Activated gamma-delta T cell (primary cell): ENCODE measurements around the gene ACAT2.
"Not testable (repeated sequence)": the region's sequence is repeated elsewhere in the genome, so short reads cannot be mapped to it uniquely, and the experiment has no call there.

ENCODE experiments used
- DNase-seq: peaks from one replicate; lab custom pipeline; 2025; lab: John Stamatoyannopoulos, UW

The ACAT2 gene

DNA sequence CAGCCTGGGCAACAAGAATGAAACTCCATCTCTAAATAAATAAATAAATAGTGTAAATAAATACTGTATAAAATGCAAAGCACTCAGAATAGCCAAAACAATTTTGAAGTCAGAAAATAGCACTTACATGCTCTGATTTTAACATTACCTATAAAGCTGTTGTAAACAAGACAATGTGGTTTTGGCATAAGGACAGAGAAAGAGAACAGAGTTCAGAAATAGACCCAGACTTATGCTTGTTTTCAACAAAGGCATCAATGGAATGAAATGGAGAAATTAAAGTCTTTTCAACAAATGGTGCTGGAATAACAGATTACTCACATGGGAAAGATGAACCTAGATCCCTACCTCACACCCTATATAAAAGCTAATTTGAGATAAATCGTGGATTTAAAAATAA, 10.4 kb downstream of the ACAT2 start:
- no peak for DNase-seq

DNA sequence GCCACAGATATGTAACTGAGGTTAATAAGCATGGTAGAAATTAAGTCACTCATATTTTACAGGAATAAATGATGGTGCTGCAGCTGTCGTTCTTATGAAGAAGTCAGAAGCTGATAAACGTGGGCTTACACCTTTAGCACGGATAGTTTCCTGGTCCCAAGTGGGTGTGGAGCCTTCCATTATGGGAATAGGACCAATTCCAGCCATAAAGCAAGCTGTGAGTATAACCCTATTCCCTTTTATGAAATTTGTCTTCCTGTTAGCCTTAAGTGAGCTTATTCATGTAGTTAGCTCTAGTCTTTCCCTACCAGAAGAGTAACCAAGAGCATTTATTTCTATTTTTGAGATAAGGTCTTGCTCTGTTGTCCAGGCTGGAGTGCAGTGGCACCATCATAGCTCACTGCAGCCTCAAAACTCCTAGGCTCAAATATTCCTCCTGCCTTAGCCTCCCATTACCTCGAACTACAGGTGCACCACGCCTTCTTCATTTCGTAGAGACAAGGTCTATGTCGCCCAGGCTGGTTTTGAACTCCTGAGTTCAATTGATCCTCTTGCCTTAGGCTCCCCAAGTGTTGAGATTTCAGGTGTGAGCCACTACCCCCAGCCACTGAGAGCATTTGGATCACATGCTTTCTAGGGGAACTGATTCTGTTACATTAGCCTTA, 15.5 kb downstream of the ACAT2 start:
- no peak for DNase-seq

DNA sequence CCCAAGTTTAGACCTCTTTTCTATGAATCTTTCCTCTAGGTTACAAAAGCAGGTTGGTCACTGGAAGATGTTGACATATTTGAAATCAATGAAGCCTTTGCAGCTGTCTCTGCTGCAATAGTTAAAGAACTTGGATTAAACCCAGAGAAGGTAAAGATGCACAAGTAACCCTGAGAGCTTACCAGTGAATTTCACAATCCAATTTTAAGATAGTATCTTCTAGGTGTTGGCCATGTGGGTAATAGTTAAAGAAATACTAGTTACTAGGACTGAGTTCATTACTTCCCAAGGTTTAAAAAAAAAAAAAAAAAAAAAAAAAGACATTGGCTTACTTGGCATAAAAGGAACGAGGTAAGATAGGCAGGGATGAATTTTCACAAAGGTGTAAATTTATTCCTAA, 16.3 kb downstream of the ACAT2 start:
- no peak for DNase-seq

DNA sequence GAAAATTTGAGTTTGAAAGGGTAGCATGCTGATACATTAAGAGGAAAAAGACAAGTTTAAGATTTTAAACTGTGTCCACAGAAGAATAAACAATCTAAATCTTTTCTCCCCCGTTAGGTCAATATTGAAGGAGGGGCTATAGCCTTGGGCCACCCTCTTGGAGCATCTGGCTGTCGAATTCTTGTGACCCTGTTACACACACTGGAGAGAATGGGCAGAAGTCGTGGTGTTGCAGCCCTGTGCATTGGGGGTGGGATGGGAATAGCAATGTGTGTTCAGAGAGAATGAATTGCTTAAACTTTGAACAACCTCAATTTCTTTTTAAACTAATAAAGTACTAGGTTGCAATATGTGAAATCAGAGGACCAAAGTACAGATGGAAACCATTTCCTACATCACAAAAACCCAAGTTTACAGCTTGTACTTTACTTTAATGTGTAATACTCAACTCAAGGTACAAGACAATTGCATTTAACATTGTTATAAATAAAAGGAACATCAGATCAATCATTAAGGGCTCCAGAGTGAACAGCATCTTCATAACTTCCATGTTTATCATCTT, 16.8 kb downstream of the ACAT2 start:
- no peak for DNase-seq

DNA sequence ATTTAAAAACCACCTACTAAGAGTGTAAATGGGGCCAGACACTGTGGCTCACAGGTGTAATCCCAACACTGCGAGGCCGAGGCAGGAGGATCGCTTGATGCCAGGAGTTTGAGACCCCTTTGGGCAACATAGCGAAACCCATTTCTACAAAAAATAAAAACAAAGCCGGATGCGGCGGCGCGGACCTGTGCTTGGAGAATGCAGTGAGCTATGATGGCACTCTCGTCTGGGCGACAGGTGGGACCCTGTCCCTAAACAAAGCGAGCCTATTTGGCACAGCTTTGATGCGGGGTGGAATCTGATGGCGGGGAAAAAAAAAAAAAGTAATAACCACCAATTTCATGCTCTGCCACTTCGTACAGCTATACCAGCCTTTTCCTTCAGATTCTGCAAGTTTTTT, 26.4 kb downstream of the ACAT2 start:
- DNase-seq, result no peak

DNA sequence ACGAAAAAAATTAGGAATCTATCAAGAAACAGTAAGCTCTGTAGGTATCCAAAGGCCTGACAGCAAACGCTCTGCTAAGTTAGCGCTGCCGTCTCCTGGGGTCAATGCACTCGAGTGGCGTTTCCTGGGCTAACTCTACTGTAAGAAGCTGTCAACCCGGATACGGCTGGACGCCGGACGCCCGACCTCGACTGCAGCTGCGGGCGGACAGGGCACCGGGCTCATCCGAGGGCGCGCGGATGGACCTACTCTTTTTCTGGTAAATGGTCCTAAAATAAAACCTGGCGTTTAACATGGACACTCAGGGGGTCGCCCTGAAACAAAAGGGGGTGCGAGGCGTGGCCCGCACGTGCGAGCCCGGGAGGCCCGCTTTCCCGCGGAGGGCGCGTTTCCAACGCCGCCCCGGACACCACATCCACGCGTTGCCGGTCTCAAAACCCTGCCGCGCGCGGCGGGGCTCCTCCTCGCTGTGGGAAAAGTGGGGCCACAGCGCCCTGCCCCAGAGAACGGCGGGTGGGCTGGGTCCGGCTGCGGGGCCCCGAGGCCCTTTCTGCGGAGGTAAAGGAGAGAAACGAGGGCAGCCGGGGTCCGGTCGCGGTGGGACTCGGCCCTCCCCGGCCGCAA, 27.0 kb downstream of the ACAT2 start:
- peak; percentile 35 for DNase-seq

DNA sequence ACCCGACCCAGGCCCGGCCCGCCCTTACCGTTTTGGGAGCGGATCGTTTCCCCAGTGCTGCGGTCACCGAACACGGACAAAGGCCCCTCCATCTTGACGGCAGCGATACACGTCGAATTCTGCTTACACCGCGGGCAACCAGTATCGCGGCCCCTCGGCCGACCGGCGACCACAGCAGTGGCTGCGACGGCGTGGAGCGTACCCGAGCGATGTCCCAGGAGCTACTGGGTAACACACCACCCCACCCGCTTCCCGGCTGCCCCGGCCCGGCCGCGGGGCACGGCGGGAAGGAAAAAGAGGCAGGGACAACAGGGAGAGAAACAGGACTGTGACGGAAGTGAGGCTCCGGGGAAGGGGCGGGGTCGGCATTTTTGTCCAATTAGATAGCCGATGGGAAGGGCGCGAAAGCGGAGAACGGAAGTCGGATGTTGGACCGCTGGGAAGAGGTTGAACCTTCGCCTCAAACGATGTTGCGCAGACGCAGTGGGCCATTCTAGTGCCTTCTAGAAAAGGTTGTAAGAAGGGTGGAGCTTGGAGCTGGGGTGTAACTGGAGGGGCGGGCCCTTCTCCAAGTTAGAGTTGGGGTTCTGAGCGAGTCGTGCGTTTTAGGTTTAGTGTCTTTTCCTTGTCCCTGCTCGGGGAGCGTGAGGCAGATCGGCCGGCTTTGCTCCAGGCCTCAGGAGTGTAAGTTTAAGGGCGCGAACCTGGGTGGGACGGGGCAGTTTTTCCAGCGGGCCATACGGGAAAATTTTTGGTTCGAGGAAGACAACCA, 27.7 kb downstream of the ACAT2 start, which contains the start of gene TCP1:
TSS of gene TCP1 (minus strand) at position 226 of the 772 bp plus-strand sequence. CDS start at position 92, 134 bp downstream.
- DNase-seq, result peak; percentile 81

DNA sequence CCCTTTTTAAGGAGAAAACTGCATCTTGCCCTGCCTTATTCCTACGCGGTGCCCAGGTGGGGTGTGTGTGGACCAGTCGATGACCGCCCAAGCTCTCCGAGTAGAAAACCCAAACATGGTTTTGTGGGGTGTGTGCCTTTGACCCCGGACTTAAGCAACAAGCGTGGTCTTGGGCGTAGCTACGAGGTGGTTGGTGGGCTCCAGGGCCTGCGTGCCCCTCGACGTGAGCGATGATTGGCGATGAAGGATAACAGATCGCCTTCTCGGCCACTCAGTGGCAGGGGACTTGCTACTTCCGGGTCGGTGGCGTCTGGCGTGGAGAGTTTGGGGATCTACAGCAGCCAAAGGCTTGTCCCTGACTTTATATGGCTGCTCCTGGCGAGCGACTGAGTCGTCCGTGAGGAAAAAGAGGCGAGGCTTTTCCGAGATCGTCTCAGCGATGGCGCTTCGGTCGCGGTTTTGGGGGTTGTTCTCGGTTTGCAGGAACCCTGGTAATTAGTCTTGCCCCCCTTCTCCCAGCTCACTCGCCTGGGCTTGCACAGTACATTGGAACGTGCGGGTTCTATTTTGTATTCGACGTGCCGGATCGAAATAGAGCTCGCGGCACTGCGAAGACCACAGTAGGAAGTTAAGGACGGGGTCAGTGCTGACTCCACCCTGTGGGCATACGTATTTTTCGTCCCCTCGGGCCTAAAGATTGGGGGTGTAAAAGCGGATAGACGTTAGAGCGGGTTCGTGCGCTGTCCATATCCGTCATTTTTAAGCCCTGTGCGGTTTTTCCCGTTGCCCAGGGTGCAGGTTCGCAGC, 28.5 kb downstream of the ACAT2 start, which contains the start of gene MRPL18:
TSS of gene MRPL18 (plus strand) at position 319 of the 807 bp plus-strand sequence. CDS start at position 440, 121 bp downstream.
- peak; percentile 62 for DNase-seq

DNA sequence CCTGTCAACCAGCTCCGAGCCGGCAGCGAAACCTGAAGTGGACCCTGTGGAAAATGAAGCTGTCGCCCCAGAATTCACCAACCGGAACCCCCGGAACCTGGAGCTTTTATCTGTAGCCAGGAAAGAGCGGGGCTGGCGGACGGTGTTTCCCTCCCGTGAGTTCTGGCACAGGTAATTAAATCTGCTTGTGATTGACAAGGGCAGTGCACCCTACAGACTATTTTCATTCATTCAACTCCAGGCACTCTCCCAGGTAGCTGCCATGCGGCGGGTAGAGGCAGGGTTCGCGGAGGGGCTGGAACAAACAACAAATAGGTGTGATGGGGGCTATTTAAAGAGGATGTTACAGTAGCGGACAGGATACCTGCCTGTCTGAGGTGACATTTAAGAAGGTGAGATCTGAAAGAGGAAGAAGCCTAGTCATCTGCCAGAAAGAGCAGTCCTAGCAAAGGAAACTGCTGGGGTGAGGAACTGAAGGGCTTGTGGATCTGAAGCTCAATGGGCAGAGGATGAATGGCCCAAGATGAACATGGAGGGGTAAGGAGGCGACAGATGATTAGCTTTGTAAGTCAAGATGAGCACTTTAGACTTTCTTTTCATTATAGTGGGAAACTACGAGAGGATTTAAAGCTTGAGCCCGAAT, 29.2 kb downstream of the ACAT2 start:
- DNase-seq, result no peak

DNA sequence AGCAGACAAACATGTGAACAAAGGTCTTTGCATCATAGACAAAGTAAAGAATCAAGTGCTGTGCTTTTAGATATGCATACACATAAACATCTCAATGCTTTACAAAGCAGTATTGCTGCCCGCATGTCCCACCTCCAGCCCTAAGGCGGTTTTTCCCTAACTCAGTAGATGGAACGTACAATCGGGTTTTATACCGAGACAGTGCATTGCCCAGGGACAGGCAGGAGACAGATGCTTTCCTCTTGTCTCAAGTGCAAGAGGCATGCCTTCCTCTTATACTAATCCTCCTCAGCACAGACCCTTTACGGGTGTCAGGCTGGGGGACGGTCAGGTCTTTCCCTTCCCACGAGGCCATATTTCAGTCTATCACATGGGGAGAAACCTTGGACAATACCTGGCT, 33.1 kb downstream of the ACAT2 start:
- not testable (repeated sequence) for DNase-seq

DNA sequence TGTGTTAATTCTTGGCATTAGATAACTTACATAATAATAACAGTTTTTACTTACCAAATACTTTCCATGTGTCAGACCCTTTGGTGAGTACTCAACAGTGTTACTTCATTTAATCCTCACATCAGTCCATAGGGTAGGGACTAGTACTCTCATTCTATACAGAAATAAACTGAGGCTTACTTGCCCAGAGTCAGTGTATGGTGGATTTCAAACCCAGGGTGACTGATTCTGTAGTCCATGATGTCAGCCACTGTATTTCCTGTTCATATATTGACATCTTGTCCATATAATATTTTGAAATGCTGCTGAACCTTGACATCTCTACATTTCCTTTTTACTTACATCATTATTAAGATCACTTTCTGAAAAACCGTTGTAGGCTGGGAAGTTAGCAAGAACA, 35.7 kb downstream of the ACAT2 start:
- DNase-seq, result no peak

DNA sequence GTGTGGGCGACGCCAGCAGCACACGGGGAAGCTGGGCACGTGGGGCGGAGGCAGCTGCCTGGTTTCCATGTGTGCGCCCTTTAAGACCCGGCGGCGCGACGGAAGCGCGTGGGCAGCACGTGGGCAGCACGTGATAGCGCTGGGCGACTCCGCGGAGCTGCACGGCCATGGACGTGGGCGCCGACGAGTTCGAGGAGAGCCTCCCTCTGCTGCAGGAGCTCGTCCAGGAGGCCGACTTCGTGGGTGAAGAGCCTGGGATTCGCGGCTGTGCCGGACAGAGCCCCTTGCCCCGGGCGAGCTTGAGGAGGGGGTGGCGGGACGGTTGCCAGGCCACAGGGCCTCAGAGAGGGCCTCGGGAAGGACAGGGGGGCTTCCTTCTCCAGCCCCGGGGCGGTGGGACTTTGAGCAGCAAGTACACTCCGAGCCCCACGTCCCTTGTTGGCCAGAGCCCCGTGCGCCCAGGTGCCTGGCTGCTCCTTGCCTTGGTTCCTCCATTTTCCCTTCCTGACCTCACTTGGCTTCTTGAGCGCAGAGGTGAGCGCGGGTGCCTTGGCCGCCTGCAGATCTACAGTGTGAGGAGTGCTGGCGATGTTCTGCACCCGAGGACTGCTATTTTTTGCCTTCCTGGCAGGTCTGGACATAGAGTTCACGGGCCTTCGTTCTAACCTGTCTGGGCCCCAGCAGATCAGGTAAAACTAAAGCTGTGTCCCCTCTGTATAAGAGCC, 38.5 kb downstream of the ACAT2 start, which contains the start of gene PNLDC1:
TSS of gene PNLDC1 (plus strand) at position 136 of the 725 bp plus-strand sequence. CDS start at position 168, 32 bp downstream.
- no peak for DNase-seq

DNA sequence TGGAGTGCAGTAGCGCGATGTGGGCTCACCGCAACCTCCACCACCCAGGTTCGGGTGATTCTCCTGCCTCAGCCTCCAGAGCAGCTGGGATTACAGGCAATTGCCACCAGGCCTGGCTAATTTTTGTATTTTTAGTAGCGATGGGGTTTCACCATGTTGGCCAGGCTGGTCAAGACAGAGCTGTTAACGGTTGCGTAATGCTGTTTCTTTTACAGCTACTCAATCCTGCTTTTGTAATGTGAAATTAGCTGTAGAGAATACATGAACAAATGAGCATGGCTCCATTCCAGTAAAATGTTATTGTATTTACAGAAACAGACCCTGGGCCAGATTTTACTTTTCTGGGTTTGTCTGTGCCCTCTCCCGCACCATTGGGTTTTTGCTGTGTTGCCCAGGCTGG, 40.1 kb downstream of the ACAT2 start:
- DNase-seq, result no peak

DNA sequence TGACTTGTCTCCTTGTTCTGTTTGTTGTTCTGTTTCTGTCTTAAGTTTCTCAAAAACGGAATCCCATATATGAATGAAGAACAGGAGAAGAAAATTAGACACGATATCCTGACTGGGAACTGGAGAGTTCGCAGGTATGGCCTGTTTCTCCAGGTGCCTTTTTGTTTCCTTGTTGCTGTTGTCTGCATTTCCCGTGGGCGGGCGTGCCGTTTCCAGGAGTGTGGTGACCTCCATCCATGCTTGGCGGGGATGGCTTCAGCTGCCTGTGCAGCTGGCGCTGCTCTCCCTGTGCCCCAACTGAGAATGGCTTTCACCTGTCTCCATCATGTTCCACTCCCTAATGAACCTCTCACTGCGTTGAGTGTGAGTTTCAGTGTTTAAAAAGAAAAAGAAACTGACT, 42.7 kb downstream of the ACAT2 start:
- no peak for DNase-seq

DNA sequence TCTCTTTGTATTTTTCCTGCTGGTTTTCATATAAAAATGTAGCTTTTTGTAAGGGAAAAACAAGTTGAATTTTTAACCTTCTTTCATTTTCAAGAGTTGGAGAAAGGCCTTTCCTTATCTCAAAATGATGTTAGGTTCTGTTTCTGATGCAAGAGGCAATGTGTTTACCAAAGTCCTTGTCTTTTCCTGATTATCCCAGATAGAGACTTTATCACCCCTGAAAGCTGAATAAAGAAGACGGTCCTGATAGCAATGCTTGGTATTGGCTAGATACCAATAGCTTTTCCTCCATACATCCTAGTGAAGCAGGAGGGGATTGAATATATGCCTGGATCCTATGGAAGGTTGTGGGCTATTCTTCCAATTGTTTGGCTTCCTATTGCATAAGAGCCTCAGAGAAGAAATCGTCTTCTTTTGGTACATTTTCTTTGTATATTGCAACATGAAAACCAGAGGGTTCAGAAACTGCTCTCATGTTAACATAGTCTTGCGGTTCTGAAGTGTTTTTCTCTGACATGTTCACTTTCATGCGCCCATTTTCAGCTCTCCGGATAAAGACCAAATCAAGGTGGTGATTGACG, 43.7 kb downstream of the ACAT2 start:
- no peak for DNase-seq

DNA sequence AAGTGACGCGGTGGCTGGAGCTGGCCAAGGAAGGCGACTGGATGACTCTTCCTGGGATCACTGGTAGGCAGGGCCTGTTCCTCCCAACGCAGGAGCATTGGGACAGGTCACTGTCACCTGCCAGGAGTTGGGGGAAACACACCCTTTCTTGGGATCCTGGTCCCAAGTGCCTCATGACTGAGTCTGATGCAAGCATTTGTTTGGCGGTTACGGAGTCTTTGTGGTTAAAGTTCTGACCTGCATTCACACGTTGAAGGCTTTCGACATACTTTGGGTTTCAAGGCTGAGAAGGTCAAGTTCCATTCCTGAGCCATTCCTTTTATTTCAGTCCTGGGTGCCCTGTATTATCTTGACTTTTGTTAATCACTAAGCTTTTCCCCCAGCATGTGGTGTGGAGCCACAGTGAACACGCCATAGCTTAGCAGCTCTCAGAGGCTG, 44.2 kb downstream of the ACAT2 start:
- DNase-seq, result no peak

DNA sequence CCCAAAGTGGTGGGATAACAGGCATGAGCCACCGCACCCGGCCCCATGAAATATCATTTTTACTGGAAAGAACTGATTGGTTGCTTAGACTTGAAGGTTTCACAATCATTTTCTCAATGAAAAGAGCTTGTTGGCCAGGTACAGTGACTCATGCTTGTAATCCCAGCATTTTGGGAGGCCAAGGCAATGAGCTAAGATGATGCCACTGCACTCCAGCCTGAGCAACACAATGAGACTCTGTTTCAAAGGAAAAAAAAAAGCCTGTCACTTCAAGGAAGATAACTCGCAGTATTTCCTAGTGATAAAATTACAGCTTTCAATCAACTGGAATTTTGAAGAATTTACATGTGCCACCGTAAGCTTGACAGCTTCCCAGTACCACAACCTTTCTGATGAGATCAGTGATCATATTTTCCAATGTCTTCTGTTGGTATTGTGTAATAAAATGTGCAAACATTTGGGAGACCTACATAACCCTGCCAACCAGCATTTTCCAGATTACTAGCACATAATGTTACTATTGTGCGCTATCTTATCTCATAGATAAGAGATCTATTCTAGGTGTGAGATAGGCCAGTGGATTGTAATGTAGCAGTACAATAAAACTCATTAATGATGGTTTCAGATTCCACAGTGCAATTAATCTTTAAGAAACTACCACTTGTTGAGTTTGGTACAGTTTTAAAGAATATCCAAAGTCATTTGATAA, 45.5 kb downstream of the ACAT2 start:
- no peak for DNase-seq

DNA sequence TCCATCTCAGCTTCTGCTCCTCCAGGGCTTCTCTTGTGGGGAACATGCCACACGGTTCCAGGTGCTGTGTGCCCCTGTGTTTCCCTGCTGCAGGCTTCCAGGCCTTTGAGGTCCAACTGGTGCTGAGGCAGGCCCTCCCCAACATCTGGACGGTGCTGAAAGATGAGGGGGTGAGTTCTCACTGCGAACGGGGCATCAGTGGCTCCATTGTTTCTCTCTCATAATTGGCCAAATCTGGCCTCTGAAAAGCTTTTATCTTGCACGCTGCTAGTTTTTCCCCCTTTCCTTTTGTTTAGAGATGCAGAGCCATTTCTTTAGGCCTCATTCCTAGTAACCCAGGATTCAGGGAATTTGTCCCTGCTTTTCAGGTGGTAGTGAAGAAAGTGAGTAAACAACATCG, 46.8 kb downstream of the ACAT2 start:
- no peak for DNase-seq

DNA sequence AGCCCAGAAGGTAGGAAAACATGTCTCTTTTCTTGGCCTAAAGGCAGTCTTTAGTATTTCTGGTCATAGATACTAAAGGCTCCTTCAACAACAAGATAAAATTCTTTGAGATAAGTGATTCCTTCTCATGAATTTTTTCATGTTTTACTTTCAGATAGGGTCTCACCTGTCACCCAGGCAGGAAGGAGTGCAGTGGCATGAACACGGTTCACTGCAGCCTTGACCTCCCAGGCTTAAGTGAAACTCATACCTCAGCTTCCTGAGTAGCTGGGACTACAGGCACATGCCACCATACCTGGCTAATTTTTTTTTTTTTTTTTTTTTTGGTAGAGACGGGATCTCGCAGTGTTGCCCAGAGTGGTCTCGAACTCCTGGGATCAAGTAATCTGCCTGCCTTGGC, 47.3 kb downstream of the ACAT2 start:
- DNase-seq, result no peak
